Activated T-cell treated with anti-CD3 and anti-CD28 coated beads for 48 hours (primary cell): ENCODE measurements around the gene MYG1.

Experiments used
- DNase-seq: peaks from one replicate; pipeline ENCODE4 v3.0.0-alpha.2; 2020; ENCODE audit warnings: low read depth

MYG1 gene, protein sequence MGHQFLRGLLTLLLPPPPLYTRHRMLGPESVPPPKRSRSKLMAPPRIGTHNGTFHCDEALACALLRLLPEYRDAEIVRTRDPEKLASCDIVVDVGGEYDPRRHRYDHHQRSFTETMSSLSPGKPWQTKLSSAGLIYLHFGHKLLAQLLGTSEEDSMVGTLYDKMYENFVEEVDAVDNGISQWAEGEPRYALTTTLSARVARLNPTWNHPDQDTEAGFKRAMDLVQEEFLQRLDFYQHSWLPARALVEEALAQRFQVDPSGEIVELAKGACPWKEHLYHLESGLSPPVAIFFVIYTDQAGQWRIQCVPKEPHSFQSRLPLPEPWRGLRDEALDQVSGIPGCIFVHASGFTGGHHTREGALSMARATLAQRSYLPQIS

DNA sequence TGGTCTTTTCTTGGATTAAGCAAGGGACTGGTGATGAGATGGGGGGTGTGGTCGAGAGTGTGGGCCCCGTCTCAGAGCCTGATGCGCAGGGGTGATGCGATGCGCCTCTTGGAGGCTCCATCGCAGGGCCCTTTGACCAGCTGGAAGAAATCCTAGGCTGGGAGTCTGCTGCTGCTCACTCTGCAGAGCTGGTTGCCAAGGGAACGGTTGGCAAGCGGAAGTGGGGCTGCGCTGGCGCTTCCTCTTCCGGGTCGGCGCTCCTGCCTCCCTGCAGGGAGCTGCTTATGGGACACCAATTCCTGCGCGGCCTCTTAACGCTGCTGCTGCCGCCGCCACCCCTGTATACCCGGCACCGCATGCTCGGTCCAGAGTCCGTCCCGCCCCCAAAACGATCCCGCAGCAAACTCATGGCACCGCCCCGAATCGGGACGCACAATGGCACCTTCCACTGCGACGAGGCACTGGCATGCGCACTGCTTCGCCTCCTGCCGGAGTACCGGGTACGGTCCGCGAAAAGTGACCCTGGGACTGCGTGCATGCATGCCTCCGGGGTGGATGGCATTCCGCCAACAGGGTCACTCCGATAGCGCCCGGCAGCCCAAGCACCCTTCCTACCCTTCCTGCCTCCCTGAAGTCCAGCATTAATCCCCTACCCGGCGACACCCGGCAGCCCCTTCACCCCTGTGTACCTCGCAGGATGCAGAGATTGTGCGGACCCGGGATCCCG lies at the start of gene MYG1:
TSS of gene MYG1 (plus strand) at position 242 of the 727 bp plus-strand sequence. CDS start at position 285, 43 bp downstream.
- peak; percentile 83 for DNase-seq

DNA sequence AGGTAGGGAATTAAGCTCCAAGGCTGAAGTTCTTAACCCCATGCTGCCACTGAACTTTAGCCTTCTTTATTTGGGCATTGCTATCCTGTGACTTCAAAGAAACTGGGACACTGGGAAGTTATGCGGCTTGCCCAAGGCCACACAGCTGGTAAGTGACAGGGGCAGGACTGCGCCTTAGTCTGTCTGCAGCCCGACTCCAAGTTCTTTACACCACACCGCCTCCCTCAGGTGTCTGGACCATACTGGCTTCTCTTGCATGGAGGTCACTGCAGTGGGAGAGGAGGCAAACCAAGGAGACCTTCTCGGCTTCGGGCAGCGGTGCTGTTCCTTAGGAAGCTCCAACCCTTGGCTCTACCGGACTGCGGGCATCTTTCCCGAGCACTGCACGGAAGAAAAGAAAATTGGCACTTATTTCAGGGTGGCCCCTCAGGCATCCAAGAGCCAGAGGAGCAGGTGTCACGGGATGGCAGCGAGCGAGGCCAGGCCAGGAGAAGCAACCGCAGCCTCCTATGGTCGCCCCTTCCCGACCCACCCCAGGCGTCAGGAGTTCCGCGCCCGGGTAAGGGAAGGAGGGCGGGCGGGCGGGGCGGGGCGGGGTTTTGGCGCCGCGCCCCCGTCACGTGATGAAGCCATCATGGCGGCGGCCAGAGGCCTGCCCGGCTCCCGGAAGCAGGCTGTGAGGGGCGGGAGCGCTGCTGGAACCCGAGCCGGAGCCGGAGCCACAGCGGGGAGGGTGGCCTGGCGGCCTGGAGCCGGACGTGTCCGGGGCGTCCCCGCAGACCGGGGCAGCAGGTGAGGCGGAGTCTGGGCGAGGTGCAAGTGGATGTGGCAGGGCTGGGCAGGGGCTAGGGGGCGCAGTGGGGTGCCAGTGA lies 47.8 kb upstream of the MYG1 start:
- peak; percentile 70 for DNase-seq

DNA sequence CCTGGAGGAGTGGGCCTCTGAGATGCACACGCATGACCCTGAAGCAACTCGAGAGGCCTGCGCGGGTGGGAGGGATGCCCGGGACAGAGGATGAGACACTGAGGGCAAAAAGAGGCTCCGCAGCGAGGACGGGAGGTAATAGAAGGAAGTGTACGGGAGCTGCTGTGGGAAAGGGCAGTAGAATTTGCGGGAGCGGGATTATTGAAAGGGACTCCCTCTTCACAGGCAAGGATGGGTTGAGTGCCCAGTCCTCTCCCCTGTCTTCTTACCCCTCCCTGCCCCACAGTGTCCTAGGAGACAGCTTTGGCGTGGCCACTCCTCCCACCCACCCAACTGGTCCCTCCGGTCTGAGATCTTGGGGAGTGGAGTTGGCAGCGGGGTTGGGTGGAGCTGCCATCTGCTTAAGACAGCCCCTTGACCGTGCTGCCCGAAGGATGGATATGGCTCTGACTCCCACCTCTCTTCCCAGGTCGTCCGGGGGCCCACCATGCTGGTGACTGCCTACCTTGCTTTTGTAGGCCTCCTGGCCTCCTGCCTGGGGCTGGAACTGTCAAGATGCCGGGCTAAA lies 47.1 kb upstream of the MYG1 start:
- no peak for DNase-seq

DNA sequence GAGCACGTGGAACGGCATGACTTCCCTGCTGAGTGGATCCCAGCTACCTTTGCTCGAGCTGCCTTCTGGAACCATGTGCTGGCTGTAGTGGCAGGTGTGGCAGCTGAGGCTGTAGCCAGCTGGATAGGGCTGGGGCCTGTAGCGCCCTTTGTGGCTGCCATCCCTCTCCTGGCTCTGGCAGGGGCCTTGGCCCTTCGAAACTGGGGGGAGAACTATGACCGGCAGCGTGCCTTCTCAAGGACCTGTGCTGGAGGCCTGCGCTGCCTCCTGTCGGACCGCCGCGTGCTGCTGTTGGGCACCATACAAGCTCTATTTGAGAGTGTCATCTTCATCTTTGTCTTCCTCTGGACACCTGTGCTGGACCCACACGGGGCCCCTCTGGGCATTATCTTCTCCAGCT lies 46.2 kb upstream of the MYG1 start:
- no peak for DNase-seq

DNA sequence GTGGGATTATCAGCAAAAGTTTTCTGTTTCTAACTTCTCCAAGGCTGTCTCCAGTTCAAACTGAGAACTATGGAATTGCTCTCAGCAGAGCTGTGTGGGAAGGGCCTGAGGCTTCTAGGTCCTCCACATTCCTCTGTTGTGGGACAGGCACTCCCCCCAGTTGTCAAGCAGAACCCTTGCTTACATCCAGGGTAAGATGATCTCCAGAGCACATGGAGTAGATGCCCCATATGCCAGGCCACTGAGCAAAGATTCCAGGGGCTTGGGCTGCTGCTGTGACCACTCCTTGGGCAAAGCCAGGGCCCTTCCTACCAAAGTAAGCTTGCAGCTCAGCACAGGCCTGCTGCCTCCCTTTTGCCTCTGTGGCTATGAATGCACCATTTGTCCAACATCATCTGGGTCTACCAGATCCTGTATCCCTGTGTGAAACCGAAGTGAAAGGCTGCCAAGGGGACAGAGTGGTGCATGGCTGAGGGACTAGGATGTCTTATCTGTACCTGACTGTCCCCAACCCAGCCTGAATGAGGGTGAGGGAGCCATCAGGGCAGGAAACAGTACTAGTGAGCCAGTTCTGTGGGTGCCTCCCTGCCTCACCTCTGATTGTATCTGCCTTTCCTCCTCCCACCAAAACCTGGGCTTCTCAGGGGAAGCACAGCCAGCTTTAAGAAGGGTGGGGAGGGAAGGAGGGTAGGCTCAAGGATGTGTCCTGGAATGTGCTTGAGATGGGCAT lies 44.5 kb upstream of the MYG1 start:
- no peak for DNase-seq

DNA sequence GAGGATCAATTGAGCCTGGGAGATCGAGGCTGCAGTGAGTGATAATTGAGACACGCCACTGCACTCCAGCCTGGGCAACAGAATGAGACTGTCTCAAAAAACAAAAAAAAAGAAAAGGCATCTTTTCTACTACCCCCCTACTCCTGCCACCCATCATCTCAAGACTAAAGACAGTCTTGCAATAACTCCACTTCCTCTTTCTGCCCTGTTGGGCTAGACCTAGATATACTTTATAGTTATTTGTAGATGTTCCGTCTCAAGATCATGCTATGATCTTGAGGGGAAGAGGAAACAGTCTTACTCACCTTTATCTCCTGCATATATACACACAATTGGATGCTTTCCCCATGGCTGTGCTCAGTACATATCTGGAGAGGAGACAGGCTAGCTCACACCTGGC lies 43.5 kb upstream of the MYG1 start:
- no peak for DNase-seq

DNA sequence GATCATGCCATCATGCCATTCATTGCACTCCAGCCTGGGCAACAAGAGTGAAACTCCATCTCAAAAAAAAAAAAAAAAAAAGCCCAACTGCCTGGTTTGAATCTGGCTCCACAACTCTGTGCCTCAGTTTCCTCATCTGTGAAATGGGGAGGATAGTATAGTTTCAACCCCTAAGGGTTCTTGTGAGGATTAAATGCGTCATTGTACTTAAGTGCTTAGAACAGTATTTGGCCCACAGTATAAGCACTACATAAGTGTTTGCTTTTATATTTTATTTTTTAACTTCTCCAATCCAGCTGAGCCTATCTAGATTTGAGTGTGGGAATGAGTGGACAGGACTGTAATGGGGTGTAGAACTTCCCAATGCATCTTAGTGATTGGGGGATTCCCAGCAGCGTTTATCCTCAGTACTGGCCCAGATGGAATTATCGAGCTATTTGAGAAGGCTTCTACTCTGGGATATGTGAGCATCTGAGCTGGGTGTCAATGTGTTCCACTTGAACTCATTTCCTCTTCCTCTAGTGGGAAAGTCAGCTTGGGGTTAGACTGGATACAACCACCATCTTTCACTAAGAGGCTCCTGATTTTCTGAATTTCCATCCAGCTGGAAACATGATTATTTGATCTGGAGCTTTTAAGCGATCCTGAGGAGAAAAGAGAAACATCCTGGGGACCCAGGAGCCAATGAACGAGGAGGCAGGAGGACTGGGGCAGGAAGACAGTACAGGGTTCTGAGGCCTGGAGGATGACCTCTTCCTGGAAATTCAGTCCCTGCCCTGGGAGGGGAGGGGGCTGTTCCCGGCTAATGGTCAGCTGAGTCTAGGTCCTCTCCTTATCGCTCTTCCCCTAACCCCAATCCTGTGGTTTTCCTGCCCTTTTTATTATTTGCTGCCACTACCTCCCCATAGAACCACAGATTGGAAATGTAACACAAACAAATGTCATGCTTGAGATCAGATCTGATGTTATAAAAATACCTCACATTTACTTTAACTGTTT lies 40.7 kb upstream of the MYG1 start:
- DNase-seq = no peak

DNA sequence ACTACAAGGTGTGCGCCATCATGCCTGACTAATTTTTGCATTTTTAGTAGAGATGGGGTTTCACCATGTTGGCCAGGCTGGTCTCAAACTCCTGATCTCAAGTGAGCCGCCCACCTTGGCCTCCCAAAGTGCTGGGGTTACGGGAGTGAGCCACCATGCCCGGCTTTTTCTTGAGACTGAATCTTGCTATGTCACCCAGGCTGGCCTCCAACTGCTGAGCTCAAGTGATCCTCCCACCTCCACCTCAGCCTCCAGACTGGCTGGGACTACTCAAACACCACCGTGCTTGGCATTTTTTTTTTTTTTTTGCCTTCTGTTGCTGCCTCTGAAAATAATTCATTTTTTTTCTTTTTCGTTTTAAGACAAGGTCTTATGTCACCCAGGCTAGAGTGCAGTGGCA lies 39.6 kb upstream of the MYG1 start:
- DNase-seq = no peak

DNA sequence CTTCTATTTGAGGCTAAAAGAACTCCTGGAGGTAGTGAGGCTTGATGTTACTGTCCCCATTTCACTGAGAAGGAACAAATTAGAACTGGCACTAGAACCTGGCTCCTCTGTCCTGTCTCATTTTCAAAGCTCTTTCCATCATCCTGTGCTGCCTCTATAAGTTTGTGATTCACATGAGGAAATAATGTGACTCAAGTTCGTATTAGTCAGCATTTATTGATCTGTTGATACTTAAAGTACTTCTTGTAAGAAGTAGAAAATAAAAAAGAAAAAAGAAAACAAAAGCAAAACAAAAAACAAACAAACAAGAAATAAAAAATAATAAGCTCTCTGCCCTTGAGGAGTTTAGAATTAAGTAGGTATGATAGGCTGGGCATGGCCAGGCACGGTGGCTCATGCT lies 33.7 kb upstream of the MYG1 start:
- no peak for DNase-seq

DNA sequence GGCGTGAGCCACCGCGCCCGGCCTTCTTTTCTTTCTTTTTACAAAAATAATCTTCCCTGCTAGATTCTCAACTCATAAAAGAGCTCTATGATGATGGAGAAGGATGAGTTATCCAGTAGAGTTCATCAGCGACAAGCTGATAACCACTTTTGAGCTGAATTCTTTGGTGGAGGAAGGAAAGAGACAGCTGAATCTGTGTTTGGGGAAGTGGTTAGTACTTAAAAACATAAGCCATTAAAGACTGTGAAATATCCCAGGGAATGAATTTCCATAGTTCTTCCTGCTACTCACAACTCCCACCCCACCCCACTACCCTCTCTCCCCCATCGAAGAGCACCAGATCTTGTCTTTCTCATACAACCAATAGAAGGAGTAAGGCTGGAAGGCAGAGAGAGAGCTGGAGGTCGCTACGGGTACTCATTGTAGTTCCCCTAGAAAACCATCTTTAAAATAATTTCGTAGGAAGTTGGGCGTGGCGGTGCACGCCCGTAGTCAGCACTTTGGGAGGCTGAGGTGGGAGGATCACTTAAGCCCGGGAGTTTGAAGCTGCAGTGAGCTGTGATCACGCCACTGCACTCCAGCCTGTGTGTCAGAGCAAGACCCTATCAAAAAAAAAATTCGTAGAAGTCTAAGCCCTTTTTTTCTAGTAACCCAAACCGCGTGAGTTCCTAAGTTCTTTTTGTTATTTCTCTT lies 32.0 kb upstream of the MYG1 start:
- peak; percentile 40 for DNase-seq

DNA sequence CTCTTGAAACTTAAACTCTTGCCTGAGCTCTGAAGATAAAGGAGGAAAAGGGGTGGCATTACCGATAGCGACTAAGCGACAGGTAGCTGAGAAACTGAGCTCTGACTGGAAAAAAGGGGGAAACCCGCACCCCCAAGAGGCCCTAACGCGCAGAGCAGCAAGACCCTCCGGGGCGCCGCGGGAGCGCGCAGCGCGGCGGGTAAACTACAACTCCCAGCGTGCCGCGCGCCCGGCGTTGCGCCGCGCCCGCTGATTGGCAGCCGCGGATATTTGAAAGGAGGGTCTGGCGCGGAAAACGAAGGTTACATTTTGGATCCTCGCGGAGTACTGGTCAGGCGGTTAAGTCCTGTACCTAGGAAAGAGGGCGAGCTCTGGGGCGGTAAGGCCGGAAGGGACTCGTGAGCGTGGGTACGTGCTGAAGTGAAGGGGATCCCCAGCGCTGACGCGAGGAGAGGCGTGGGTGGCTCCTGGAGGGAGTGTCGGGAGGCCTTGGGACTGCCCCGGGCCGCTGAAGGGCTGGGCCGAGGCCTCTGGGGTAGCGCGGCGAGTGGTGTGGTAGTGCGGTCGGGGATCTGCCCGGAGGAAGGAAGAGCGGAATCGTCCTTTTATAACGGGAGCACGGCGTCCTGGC lies 31.4 kb upstream of the MYG1 start, which contains the start of gene ESPL1:
TSS of gene ESPL1 (plus strand) at position 301 of the 631 bp plus-strand sequence. CDS start 468 bp downstream, outside the sequence.
- peak; percentile 88 for DNase-seq

DNA sequence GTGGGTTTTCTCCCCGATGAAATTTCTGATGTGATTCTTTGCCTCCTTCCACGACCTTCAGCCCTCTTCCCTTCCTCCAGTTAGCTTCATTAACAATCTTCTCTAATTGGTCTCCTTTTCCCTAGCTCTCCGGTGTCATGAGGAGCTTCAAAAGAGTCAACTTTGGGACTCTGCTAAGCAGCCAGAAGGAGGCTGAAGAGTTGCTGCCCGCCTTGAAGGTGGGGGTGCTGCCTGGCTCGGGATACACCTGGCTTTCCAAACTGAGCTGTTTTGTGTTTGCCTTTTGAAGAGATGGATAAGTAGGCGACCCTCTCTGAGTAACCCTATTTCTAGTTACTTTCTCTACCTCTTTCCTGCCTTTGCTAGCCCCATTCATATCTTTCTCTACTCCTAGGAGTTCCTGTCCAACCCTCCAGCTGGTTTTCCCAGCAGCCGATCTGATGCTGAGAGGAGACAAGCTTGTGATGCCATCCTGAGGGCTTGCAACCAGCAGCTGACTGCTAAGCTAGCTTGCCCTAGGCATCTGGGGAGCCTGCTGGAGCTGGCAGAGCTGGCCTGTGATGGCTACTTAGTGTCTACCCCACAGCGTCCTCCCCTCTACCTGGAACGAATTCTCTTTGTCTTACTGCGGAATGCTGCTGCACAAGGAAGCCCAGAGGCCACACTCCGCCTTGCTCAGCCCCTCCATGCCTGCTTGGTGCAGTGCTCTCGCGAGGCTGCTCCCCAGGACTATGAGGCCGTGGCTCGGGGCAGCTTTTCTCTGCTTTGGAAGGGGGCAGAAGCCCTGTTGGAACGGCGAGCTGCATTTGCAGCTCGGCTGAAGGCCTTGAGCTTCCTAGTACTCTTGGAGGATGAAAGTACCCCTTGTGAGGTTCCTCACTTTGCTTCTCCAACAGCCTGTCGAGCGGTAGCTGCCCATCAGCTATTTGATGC lies 30.6 kb upstream of the MYG1 start:
- no peak for DNase-seq

DNA sequence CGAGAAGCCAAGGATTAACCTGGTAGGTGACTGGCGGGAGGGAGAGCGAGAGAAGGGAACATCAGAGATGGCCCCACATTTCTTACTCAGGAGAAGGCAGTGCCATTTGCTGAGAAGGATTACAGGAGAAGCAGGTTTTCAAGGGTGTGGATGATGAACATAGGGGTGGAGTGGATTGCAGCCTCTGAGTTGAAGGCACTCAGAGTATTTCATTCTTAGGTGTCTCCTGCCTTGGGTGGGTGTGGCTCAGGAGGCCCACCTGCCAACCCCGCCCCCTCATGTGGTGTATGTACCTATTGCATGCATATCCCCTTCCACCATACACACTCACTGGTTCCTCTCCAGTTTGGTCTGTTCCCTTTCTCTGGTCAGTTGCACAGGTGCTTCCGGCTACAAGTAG lies 25.1 kb upstream of the MYG1 start:
- no peak for DNase-seq

DNA sequence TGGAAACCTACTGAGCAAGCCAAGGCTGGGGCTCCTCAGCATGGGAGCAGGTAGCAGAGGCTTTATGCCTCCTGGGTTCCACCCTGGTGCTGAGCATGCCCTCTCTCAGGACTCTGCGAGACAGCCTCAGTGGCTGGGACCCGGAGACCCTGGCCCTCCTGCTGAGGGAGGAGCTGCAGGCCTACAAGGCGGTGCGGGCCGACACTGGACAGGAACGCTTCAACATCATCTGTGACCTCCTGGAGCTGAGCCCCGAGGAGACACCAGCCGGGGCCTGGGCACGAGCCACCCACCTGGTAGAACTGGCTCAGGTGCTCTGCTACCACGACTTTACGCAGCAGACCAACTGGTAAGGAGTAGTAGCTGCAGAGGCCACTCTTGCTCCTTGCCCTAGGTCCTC lies 23.0 kb upstream of the MYG1 start:
- no peak for DNase-seq

DNA sequence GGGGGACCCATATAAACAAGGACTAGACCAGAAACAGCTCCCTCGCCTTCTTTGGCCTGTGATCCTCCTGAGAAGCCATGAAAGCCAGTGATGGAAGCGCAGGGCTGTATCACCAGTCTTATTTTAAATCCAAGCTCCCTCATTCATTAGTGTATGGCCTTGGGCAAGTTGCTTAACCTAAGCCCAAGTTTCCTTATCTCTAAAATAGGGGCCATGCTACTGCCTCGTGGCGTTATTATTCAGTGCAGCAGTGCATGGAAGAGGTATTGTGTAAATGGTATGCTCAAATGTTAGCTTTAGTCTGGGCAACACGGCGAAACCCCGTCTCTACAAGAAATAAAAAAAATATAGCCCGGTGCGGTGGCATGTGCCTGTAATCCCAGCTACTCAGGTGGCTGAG lies 21.5 kb upstream of the MYG1 start:
- no peak for DNase-seq

DNA sequence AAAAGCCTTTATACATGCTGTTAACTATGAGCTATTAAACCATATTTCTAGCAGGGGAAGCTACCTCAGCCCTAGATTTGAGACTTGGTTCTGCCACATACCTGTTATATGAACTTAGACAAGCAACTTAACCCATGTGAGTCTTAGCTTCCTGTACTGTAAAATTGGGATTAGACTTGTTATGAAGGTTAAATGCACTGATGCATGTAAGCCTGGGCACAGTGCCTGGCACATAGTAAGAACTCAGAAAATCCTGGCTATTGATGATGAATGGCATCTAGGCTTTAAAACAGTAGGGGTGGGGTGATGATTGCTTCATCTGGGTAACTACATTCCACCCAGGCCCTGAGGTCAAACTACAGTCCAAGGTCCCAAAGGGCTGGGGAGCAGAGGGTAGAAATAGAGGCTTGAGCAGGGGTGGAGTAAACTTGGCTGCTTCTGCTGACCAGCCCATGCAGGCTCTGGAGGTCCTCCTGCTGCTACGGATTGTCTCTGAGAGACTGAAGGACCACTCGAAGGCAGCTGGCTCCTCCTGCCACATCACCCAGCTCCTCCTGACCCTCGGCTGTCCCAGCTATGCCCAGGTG lies 20.1 kb upstream of the MYG1 start:
- DNase-seq = no peak

DNA sequence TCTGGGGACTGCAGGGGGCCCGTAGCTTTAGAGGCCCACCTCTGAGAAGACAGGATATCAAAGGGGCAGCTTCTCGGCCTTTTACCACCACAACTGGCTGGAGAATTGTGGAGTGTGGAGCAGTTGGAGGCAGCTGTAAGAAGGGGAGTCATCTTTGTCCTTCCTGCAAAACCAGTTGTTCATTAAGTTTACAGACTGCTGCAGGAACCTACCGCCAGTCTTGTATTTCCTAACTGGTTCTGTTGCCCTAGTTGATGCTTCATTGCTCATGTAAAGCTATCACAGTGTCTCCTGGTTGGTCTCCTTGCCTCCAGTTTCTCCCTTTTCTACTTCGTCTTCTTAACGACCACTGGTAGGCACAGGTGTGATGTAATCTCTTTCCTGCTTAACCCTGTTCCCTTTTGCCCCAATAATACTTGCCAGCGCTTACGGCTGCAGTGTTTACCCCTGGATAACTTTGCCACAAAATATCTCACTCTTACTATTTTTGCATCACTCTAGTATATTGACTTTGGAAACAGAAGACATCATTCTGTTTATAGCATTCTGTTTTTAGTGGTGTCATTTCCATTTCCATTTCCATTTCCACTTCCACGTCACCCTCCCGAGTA lies 19.5 kb upstream of the MYG1 start:
- DNase-seq = no peak
